DND-41 (cell line): Measurements from ENCODE around the gene S100A16.

Experiments
- ATAC-seq: fragments of 200-7000 bp; cut with Tn5 transposase; 3 replicates; pipeline ENCODE4 v1.9.1; 2021; ENCODE audit warnings: low read depth; ENCODE audit not compliant: insufficient read depth
- DNase-seq: peaks from one replicate; pipeline ENCODE4 v3.0.0-alpha.2; 2020
- H2AFZ ChIP-seq: 2 replicates; pipeline ENCODE4 v1.6.0; 2012; ENCODE audit warnings: low read depth, low read length
- H3K27ac ChIP-seq: 2 replicates; pipeline ENCODE4 v1.5.1; 2012; ENCODE audit warnings: low read length, inconsistent platforms
- H3K27me3 ChIP-seq: fragments of 200-600 bp; sonication (generic); 2 replicates; pipeline ENCODE4 v1.6.0; 2012; ENCODE audit warnings: low read length, mild to moderate bottlenecking, inconsistent platforms; ENCODE audit not compliant: insufficient read depth, poor library complexity
- H3K36me3 ChIP-seq: 2 replicates; pipeline ENCODE4 v1.5.1; 2012; ENCODE audit warnings: low read length, inconsistent platforms; ENCODE audit not compliant: insufficient read depth
- H3K4me1 ChIP-seq: 2 replicates; pipeline ENCODE4 v1.5.1; 2012; ENCODE audit warnings: mild to moderate bottlenecking, low read length; ENCODE audit not compliant: insufficient read depth
- H3K4me2 ChIP-seq: 2 replicates; pipeline ENCODE4 v1.6.0; 2012; ENCODE audit warnings: mild to moderate bottlenecking, moderate library complexity, low read length, inconsistent platforms; ENCODE audit not compliant: insufficient read depth
- H3K4me3 ChIP-seq, 2 experiments: fragments of 200-600 bp in 1 of 2; shearing (Covaris generic) in 1 of 2; 2 replicates each; pipeline ENCODE4 v1.5.1; 2012 to 2016; ENCODE audit warnings: inconsistent platforms in 2 of 2, low read length in 2 of 2, mild to moderate bottlenecking in 2 of 2, low read depth in 1 of 2, moderate library complexity in 1 of 2
- H3K79me2 ChIP-seq: 2 replicates; pipeline ENCODE4 v1.6.0; 2012; ENCODE audit warnings: low read length, inconsistent platforms; ENCODE audit not compliant: insufficient read depth
- H3K9ac ChIP-seq: 2 replicates; pipeline ENCODE4 v1.6.0; 2012; ENCODE audit warnings: low read depth, mild to moderate bottlenecking, inconsistent platforms, low read length, moderate library complexity
- H3K9me3 ChIP-seq: 2 replicates; pipeline ENCODE4 v1.5.1; 2012; ENCODE audit warnings: low read length, moderate library complexity, mild to moderate bottlenecking, inconsistent platforms; ENCODE audit not compliant: insufficient read depth, severe bottlenecking
- H4K20me1 ChIP-seq: 2 replicates; pipeline ENCODE4 v1.6.0; 2012; ENCODE audit warnings: low read length; ENCODE audit not compliant: insufficient read depth
- CTCF ChIP-seq: IDR thresholded peaks from 2 replicates; pipeline ENCODE4 v1.5.1; 2012; ENCODE audit warnings: borderline replicate concordance, low read length, moderate library complexity, mild to moderate bottlenecking; ENCODE audit not compliant: poor library complexity, severe bottlenecking; ENCODE audit errors: extremely low read depth
- EZH2 ChIP-seq: IDR thresholded peaks from 3 replicates; pipeline ENCODE4 v1.6.1; 2012; ENCODE audit warnings: borderline replicate concordance, low read depth, mild to moderate bottlenecking, moderate library complexity, low read length, inconsistent platforms; ENCODE audit not compliant: severe bottlenecking

Gene S100A16

GRCh38 chr1:153602749-153603148, 10.2 kb downstream of the S100A16 start:
- no peak overlapping the region for H2AFZ ChIP-seq
- H3K4me1 ChIP-seq: peaks cover 7% of the 10 kb centered on the region
- H3K9me3 ChIP-seq: no peaks in the 10 kb centered on the region
- H4K20me1 ChIP-seq: no peaks in the 10 kb centered on the region
- H3K4me2 ChIP-seq: no peak overlapping the region
- H3K79me2 ChIP-seq: no peaks in the 10 kb centered on the region
- no peaks in the 10 kb centered on the region for H3K27me3 ChIP-seq
- TF ChIP-seq CTCF (no peak), EZH2 (no peak)
- no peak for DNase-seq
- no peak overlapping the region for H3K4me3 ChIP-seq
- H3K36me3 ChIP-seq: no peaks in the 10 kb centered on the region
- no peak overlapping the region for H3K27ac ChIP-seq
- no peak overlapping the region for H3K9ac ChIP-seq
- ATAC-seq: peak; percentile 42; the same call in 1 of the 3 replicates

GRCh38 chr1:153599847-153600246, 13.1 kb downstream of the S100A16 start:
- no peak overlapping the region for H3K4me3 ChIP-seq
- H3K9ac ChIP-seq: no peak overlapping the region
- H3K9me3 ChIP-seq: no peaks in the 10 kb centered on the region
- no peaks in the 10 kb centered on the region for H4K20me1 ChIP-seq
- no peak overlapping the region for H3K27ac ChIP-seq
- no peak for ATAC-seq
- H2AFZ ChIP-seq: no peak overlapping the region
- H3K79me2 ChIP-seq: no peaks in the 10 kb centered on the region
- no peak overlapping the region for H3K4me2 ChIP-seq
- DNase-seq: no peak
- H3K4me1 ChIP-seq: peaks cover 7% of the 10 kb centered on the region
- H3K27me3 ChIP-seq: no peaks in the 10 kb centered on the region
- TF ChIP-seq CTCF: no peak
- TF ChIP-seq EZH2: no peak
- H3K36me3 ChIP-seq: no peaks in the 10 kb centered on the region

GRCh38 chr1:153598309-153599172, 14.4 kb downstream of the S100A16 start:
- DNase-seq: peak; percentile 40
- Histone ChIP-seq H3K9ac (no peak overlapping the region), H3K79me2 (no peaks in the 10 kb centered on the region), H3K36me3 (no peaks in the 10 kb centered on the region), H2AFZ (no peak overlapping the region; the same call in 1 of the 2 replicates), H3K4me2 (no peak overlapping the region), H3K4me3 (no peak overlapping the region), H3K27me3 (no peaks in the 10 kb centered on the region), H4K20me1 (no peaks in the 10 kb centered on the region), H3K4me1 (peaks cover 7% of the 10 kb centered on the region), H3K9me3 (no peaks in the 10 kb centered on the region), H3K27ac (no peak overlapping the region)
- TF ChIP-seq CTCF (no peak), EZH2 (no peak)
- peak; percentile 97 for ATAC-seq
